C4-2B (cell line): ENCODE results near the gene PSMG4.
"Not testable (repeated sequence)": the region's sequence is repeated elsewhere in the genome, so short reads cannot be mapped to it uniquely, and the experiment has no call there.

Experiments
- CTCF ChIP-seq: fragments of 450-650 bp; conservative IDR thresholded peaks from 2 replicates; pipeline ENCODE4 v1.5.1; 2017; ENCODE audit warnings: mild to moderate bottlenecking
- ZFX ChIP-seq: fragments of 450-650 bp; IDR thresholded peaks from 2 replicates; pipeline ENCODE4 v1.6.1; 2017

DNA sequence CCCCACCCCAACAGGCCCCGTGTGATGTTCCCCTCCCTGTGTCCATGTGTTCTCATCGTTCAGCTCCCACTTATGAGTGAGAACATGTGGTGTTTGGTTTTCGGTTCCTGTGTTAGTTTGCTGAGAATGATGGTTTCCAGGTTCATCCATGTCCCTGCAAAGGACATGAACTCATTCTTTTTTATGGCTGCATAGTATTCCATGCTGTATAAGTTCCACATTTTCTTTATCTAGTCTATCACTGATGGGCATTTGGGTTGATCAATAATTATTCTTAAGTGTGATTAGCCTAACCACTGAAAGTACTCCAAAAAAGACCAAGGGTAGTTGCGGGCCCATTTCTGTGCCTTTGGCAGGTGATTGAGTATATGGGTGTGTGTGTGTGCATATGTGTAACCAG, 17.0 kb upstream of the PSMG4 start:
- not testable (repeated sequence) for TF ChIP-seq CTCF, ZFX
